ENCODE results near the gene TRMT11.

TRMT11 gene

DNA sequence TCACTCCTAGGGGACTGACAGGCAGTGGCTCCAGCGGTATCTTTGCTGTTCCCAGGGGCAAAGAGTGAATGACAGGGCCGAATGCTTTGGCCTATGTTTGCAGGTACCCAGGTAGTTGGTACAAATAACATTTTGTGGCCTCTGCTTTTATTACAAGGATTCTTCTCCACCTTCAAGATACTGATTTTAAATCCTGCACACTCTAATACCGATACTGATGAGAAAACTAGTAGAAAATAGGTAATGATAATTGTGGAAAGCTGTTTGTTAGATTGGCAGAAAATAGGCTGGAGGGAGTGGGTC is 29.0 kb upstream of the TRMT11 start:
- TF ChIP-seq CREB1 (IDR thresholded peaks at IDR 0.05; ENCODE audit: low read depth) (no peak), NFIC (IDR thresholded peaks at IDR 0.05) (no peak), ZBTB7A (IDR thresholded peaks at IDR 0.05; ENCODE audit: low read depth) (no peak), TCF12 (IDR thresholded peaks at IDR 0.05; ENCODE audit: low read depth) (no peak)
- TF ChIP-seq, protein P1, sequence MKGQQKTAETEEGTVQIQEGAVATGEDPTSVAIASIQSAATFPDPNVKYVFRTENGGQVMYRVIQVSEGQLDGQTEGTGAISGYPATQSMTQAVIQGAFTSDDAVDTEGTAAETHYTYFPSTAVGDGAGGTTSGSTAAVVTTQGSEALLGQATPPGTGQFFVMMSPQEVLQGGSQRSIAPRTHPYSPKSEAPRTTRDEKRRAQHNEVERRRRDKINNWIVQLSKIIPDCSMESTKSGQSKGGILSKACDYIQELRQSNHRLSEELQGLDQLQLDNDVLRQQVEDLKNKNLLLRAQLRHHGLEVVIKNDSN (IDR thresholded peaks at IDR 0.05) = no peak
- TF ChIP-seq, protein P2, sequence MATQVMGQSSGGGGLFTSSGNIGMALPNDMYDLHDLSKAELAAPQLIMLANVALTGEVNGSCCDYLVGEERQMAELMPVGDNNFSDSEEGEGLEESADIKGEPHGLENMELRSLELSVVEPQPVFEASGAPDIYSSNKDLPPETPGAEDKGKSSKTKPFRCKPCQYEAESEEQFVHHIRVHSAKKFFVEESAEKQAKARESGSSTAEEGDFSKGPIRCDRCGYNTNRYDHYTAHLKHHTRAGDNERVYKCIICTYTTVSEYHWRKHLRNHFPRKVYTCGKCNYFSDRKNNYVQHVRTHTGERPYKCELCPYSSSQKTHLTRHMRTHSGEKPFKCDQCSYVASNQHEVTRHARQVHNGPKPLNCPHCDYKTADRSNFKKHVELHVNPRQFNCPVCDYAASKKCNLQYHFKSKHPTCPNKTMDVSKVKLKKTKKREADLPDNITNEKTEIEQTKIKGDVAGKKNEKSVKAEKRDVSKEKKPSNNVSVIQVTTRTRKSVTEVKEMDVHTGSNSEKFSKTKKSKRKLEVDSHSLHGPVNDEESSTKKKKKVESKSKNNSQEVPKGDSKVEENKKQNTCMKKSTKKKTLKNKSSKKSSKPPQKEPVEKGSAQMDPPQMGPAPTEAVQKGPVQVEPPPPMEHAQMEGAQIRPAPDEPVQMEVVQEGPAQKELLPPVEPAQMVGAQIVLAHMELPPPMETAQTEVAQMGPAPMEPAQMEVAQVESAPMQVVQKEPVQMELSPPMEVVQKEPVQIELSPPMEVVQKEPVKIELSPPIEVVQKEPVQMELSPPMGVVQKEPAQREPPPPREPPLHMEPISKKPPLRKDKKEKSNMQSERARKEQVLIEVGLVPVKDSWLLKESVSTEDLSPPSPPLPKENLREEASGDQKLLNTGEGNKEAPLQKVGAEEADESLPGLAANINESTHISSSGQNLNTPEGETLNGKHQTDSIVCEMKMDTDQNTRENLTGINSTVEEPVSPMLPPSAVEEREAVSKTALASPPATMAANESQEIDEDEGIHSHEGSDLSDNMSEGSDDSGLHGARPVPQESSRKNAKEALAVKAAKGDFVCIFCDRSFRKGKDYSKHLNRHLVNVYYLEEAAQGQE (IDR thresholded peaks at IDR 0.05; ENCODE audit: low read depth) = no peak

DNA sequence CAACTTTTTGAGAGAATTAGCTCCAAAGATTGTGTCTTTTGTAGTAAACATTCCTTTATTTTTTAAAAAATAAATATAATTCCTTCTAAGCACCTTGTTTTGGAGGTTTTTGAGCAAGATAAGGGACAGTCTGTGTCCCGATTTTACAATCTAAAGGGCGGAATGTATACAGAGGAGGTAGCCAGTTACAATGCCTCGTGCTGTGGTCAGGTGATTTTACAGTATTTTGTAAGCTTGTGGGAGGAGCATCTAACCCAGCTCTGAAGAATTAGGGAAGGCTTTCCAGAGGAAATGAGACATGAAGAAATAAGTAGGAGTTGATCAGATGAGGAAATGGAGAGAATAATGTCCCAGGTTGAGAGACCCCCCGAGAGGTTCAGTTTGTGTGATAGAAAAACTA is 28.5 kb upstream of the TRMT11 start:
- no peak for TF ChIP-seq FOXM1 (IDR thresholded peaks at IDR 0.05; ENCODE audit: borderline replicate concordance, low read depth)
- TF ChIP-seq, protein P1 (IDR thresholded peaks at IDR 0.05) = peak; percentile 72

DNA sequence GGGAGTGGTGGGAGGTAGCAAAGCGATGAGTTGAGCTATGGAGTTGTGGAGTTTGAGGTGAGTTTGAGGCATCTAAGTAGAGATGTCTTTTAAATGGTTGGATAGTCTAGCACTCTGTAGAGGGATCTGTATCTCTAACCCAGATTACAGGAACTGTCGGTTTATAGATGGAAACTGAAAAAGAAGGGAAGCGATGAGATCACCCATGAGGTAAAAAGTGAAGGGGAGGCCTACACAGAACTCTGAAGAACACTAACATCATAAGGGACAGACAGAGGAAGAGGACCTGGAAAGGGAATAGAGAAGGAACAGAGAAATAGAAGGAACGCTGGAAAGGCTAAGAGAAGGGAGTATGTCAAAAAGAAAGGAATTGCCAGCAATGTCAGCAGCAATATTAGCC is 27.3 kb upstream of the TRMT11 start:
- TF ChIP-seq CEBPB (IDR thresholded peaks at IDR 0.05) (no peak), TCF12 (IDR thresholded peaks at IDR 0.05; ENCODE audit: low read depth) (no peak), ZBTB7A (IDR thresholded peaks at IDR 0.05; ENCODE audit: low read depth) (no peak), EGR1 (IDR thresholded peaks at IDR 0.05) (no peak), EP300 (IDR thresholded peaks at IDR 0.05; ENCODE audit: borderline replicate concordance) (no peak), NFIC (IDR thresholded peaks at IDR 0.05) (no peak), YY1 (IDR thresholded peaks at IDR 0.05; ENCODE audit: low read depth) (no peak), FOXM1 (IDR thresholded peaks at IDR 0.05; ENCODE audit: borderline replicate concordance, low read depth) (no peak), TAF1 (IDR thresholded peaks at IDR 0.05; ENCODE audit: low read depth) (no peak), CREB1 (IDR thresholded peaks at IDR 0.05; ENCODE audit: low read depth) (no peak)
- TF ChIP-seq, protein P2 (IDR thresholded peaks at IDR 0.05; ENCODE audit: low read depth) = no peak
- TF ChIP-seq, protein P1 (IDR thresholded peaks at IDR 0.05) = no peak
- TF ChIP-seq, protein P3, sequence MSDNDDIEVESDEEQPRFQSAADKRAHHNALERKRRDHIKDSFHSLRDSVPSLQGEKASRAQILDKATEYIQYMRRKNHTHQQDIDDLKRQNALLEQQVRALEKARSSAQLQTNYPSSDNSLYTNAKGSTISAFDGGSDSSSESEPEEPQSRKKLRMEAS (IDR thresholded peaks at IDR 0.05) = no peak

DNA sequence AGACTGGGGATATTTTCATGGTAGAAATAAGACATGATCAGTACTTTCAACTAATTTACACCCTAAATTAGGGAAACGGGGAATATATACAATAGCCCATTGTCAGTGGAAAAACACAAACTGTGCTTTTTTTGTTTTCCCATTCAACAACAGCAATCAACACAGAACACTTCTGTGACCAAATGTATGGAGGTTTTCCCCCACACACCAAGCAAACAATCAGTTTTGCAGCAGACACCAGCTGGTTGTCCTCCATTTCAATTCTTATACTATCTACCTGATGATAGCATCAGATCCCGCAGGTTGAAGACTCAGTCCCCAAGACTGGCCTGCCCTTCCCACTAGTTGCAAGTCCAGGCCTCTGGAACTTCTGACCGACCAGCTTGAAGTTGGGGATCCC is 25.2 kb upstream of the TRMT11 start:
- TF ChIP-seq, protein P2 (IDR thresholded peaks at IDR 0.05; ENCODE audit: low read depth) = no peak
- no peak for TF ChIP-seq TCF12 (IDR thresholded peaks at IDR 0.05; ENCODE audit: low read depth)
- TF ChIP-seq, protein P3 (IDR thresholded peaks at IDR 0.05) = no peak
- TF ChIP-seq TEAD4 (IDR thresholded peaks at IDR 0.05) = no peak
- TF ChIP-seq EGR1 (IDR thresholded peaks at IDR 0.05) = no peak
- no peak for TF ChIP-seq RAD21 (IDR thresholded peaks at IDR 0.05; ENCODE audit: low read depth)
- TF ChIP-seq CREB1 (IDR thresholded peaks at IDR 0.05; ENCODE audit: low read depth) = no peak
- TF ChIP-seq TAF1 (IDR thresholded peaks at IDR 0.05; ENCODE audit: low read depth) = no peak
- no peak for TF ChIP-seq ZBTB7A (IDR thresholded peaks at IDR 0.05; ENCODE audit: low read depth)
- no peak for TF ChIP-seq NFIC (IDR thresholded peaks at IDR 0.05)

DNA sequence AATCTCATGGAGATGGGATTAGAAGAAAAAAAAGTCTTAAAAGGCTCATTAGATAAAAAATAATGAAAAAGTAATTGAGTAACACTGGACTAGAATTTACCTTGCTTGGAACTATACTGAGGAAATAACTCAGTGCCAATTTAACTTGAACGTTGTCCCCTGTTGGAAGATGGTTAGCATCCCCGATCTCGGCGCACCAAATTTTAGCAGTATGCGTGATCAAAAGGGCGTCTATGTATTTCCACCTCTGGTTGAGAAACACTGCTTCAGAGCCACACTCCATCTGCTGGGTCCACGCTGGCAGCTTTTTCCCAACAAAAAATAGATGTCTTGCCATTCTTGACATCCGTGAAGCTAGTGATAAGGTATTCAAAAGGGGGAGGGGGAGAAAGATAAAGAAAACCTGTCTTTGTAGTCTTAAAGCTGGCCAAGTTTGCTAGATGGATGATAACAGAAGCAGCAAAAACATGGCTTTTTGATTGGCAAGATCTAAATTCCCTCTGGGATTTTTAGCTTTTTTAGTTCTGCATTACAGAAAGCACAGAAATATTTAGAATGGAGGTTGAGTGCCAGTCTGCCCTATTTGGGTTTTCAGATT is 23.3 kb upstream of the TRMT11 start:
- TF ChIP-seq TAF1 (IDR thresholded peaks at IDR 0.05; ENCODE audit: low read depth) (no peak), RAD21 (IDR thresholded peaks at IDR 0.05; ENCODE audit: low read depth) (no peak), CEBPB (IDR thresholded peaks at IDR 0.05) (no peak)
- TF ChIP-seq, protein P2 (IDR thresholded peaks at IDR 0.05; ENCODE audit: low read depth) = no peak

Data from Ishikawa (cell line).